K562 (cell line): ENCODE measurements around the gene PPRC1. TPM values are rescaled to one million over a fixed set of nuclear protein-coding genes. Genes with fewer than 3 reads are reported as not detected.

Experiments
- ATAC-seq: fragments of 200-7000 bp; cut with Tn5 transposase; 3 replicates; pipeline ENCODE4 v1.9.1; 2020; ENCODE audit warnings: moderate library complexity
- BruUV-seq: library from RNA; stranded (reverse); fragments of 400-500 nt; replicated peaks from 2 replicates; lab custom pipeline; 2021; lab: Mats Ljungman, UMichigan
- CTCF ChIA-PET: fragments of 300-600 bp; formaldehyde crosslinking; extraction: SDS; loops from one replicate; lab custom pipeline; 2021; ENCODE audit warnings: low intra/inter-chr PET ratio; lab: Yijun Ruan, JAX
- POLR2A ChIA-PET: fragments of 300-600, 350-650 bp; sonication (Branson Sonifier 250); formaldehyde crosslinking; extraction: SDS; loops from one replicate; lab custom pipeline; 2021; ENCODE audit warnings: antibody characterized with exemption, inconsistent platforms; lab: Yijun Ruan, JAX
- DNase-seq, 4 experiments: peaks; one replicate each; pipeline versions ENCODE4 v3.0.0 to v3.0.0-alpha.2; 2011 to 2018; ENCODE audit warnings: low spot score in 3 of 4, mixed read lengths in 3 of 4; ENCODE audit errors: extremely low read depth in 1 of 4
- FAIRE-seq: peaks from 2 replicates; lab custom pipeline; 2011; peaks lifted over from hg19 to GRCh38; lab: Jason Lieb, UNC
- H2AFZ ChIP-seq: 2 replicates; pipeline ENCODE4 v1.6.0; 2011; ENCODE audit warnings: low read depth, low read length, control low read depth, inconsistent platforms
- H3K27ac ChIP-seq: fragments of 200-600 bp; 3 replicates; pipeline ENCODE4 v1.8.0; 2011; ENCODE audit warnings: low read depth, mild to moderate bottlenecking, control low read depth, inconsistent platforms, low read length, moderate library complexity, mixed read lengths; ENCODE audit errors: extremely low read depth
- H3K27me3 ChIP-seq, 2 experiments: fragments of 300-600 bp in 1 of 2; 2 replicates in 1 of 2; 3 replicates in 1 of 2; pipeline versions ENCODE4 v1.6.0 to v1.8.0; 2011; ENCODE audit warnings: inconsistent platforms in 2 of 2, low read length in 2 of 2, mild to moderate bottlenecking in 1 of 2, mixed read lengths in 1 of 2, moderate library complexity in 1 of 2; ENCODE audit not compliant: control insufficient read depth in 2 of 2, insufficient read depth in 2 of 2
- H3K36me3 ChIP-seq: fragments of 300-600 bp; 3 replicates; pipeline ENCODE4 v1.8.0; 2011; ENCODE audit warnings: mild to moderate bottlenecking, low read length, inconsistent platforms; ENCODE audit not compliant: control insufficient read depth, insufficient read depth
- H3K4me1 ChIP-seq, 2 experiments: fragments of 200-600 bp in 1 of 2; replicated peaks in 1 of 2; 2 replicates in 1 of 2; 3 replicates in 1 of 2; pipeline versions ENCODE4 v1.5.1 to v1.8.0; 2011; ENCODE audit warnings: inconsistent platforms in 2 of 2, low read length in 2 of 2, mild to moderate bottlenecking in 1 of 2, mixed read lengths in 1 of 2, moderate library complexity in 1 of 2; ENCODE audit not compliant: control insufficient read depth in 2 of 2, insufficient read depth in 2 of 2
- H3K4me2 ChIP-seq: 2 replicates; pipeline ENCODE4 v1.6.1; 2011; ENCODE audit warnings: low read length, control low read depth, inconsistent platforms, mixed read lengths; ENCODE audit not compliant: insufficient read depth
- H3K4me3 ChIP-seq: fragments of 200-600 bp; sonication (generic), shearing (Covaris generic); 2 replicates; pipeline ENCODE4 v1.5.1; 2016; ENCODE audit warnings: control low read depth, inconsistent platforms
- H3K79me2 ChIP-seq: fragments of 200-600 bp; 3 replicates; pipeline ENCODE4 v1.8.0; 2011; ENCODE audit warnings: low read length, inconsistent platforms; ENCODE audit not compliant: control insufficient read depth, insufficient read depth
- H3K9ac ChIP-seq, 2 experiments: 2 replicates each; pipeline versions ENCODE4 v1.6.0 to v1.6.1; 2011; ENCODE audit warnings: low read depth in 2 of 2, low read length in 2 of 2, control low read depth in 1 of 2, inconsistent platforms in 1 of 2, mild to moderate bottlenecking in 1 of 2, mixed read lengths in 1 of 2; ENCODE audit not compliant: insufficient read depth in 1 of 2
- H3K9me1 ChIP-seq: one replicate; pipeline ENCODE4 v1.6.0; 2011; ENCODE audit warnings: inconsistent platforms, mild to moderate bottlenecking, low read length, moderate library complexity; ENCODE audit not compliant: control insufficient read depth, insufficient read depth
- H3K9me3 ChIP-seq: replicated peaks from 2 replicates; pipeline ENCODE4 v1.5.1; 2011; ENCODE audit warnings: low read depth, low read length, inconsistent platforms; ENCODE audit not compliant: control insufficient read depth, insufficient read depth
- H4K20me1 ChIP-seq: replicated peaks from 2 replicates; pipeline ENCODE4 v1.6.1; 2011; ENCODE audit warnings: low read length, inconsistent platforms, mixed read lengths; ENCODE audit not compliant: control insufficient read depth, insufficient read depth
- BACH1 ChIP-seq: fragments of 200-800 bp; sonication (Bioruptor generic); IDR thresholded peaks from 2 replicates; pipeline ENCODE4 v1.6.1; 2016; ENCODE audit warnings: missing genetic modification characterization, missing compliant biosample characterization
- MCM2 ChIP-seq: fragments of 450-650 bp; IDR thresholded peaks from 2 replicates; pipeline ENCODE4 v1.6.1; 2017; ENCODE audit warnings: low read depth, mild to moderate bottlenecking
- NCOR1 ChIP-seq: fragments of 450-650 bp; IDR thresholded peaks from 2 replicates; pipeline ENCODE4 v1.6.1; 2016; ENCODE audit warnings: mild to moderate bottlenecking, moderate library complexity
- PHF20 ChIP-seq: fragments of 450-650 bp; IDR thresholded peaks from 2 replicates; pipeline ENCODE4 v1.6.1; 2018; ENCODE audit not compliant: partially characterized antibody
- POLR2AphosphoS5 ChIP-seq: IDR thresholded peaks from 2 replicates; pipeline ENCODE4 v1.6.1; 2011; ENCODE audit warnings: mild to moderate bottlenecking, low read depth, low read length, moderate library complexity; ENCODE audit not compliant: control insufficient read depth, insufficient read depth
- TAF7 ChIP-seq: fragments of 450-650 bp; IDR thresholded peaks from 2 replicates; pipeline ENCODE4 v1.6.1; 2016; ENCODE audit warnings: missing genetic modification characterization, missing compliant biosample characterization
- ZEB2 ChIP-seq: fragments of 450-650 bp; IDR thresholded peaks from 2 replicates; pipeline ENCODE4 v1.6.1; 2016
- ZNF311 ChIP-seq: fragments of 250-450 bp; sonication (Bioruptor Pico); IDR thresholded peaks from 2 replicates; pipeline ENCODE4 v1.4.0; 2020; ENCODE audit warnings: mild to moderate bottlenecking, moderate library complexity
- ZNF507 ChIP-seq: conservative IDR thresholded peaks from 2 replicates; pipeline ENCODE4 v1.6.1; 2017; ENCODE audit warnings: missing genetic modification characterization, missing compliant biosample characterization
- ZNF668 ChIP-seq: fragments of 250-450 bp; sonication (Bioruptor Pico); IDR thresholded peaks from 2 replicates; pipeline ENCODE4 v1.8.0; 2022; ENCODE audit warnings: mild to moderate bottlenecking, inconsistent platforms
- ZNF707 ChIP-seq: fragments of 250-450 bp; sonication (Bioruptor Pico); conservative IDR thresholded peaks from 2 replicates; pipeline ENCODE4 v1.8.0; 2022; ENCODE audit warnings: inconsistent platforms, mild to moderate bottlenecking, moderate library complexity
- WGBS: fragments of 100-300 bp; shearing (Covaris generic); methylation state at CpG from one replicate; pipeline ENCODE4 v1.1.6; 2016; ENCODE audit warnings: low coverage, mixed read lengths; ENCODE audit not compliant: insufficient coverage; ENCODE audit errors: missing lambda C conversion rate; 5-methylcytosine and 5-hydroxymethylcytosine counted together
- in situ Hi-C: fragments of 300-500 bp; cut with MboI; formaldehyde crosslinking; loops from 4 replicates; pipeline ENCODE4 v1.15.0; 2018; ENCODE audit warnings: inconsistent platforms, mixed read lengths
- intact Hi-C: fragments of 100-400 bp; cut with micrococcal nuclease; formaldehyde crosslinking; loops from 2 replicates; pipeline ENCODE4 v1.14.2; 2022
- polyA plus RNA-seq, 8 experiments: library from polyadenylated mRNA; depleted of rRNA in 4 of 8; stranded (reverse) in 5 of 8; unstranded in 3 of 8; fragments of >200 nt; fragmentation: Nextera tagmentation in 2 of 8; fragmentation: Illumina TruSeq in 1 of 8; extraction: Ambion mirVana in 2 of 8; extraction: Trizol in 1 of 8; gene quantifications; 2 replicates each; pipeline versions ENCODE4 v1.2.1 to v1.2.3, GENCODE V29; 2011 to 2014; ENCODE audit warnings: inconsistent platforms in 1 of 8, missing spikeins in 1 of 8
- total RNA-seq, 7 experiments: library from RNA; depleted of rRNA in 6 of 7; stranded (reverse); fragments of >200 nt in 6 of 7; fragmentation: Illumina TruSeq in 2 of 7; extraction: Trizol in 2 of 7; gene quantifications; 2 replicates each; pipeline versions ENCODE4 v1.2.1 to v1.2.3, GENCODE V29; 2011 to 2021; ENCODE audit warnings: low replicate concordance in 1 of 7
- TF ChIP-seq, protein P1 (sequence below): sonication (generic); formaldehyde crosslinking; IDR thresholded peaks from 2 replicates; pipeline ENCODE4 v1.8.1; 2022; ENCODE audit warnings: missing genetic modification reagents
- TF ChIP-seq, protein P2 (sequence below): fragments of 450-650 bp; IDR thresholded peaks from 2 replicates; pipeline ENCODE4 v1.6.1; 2016; ENCODE audit warnings: missing biosample characterization, missing genetic modification characterization
- TF ChIP-seq, protein P3 (sequence below): fragments of 200-400 bp; formaldehyde crosslinking; IDR thresholded peaks from 2 replicates; pipeline ENCODE4 v1.6.1; 2017; ENCODE audit warnings: mild to moderate bottlenecking, low read depth, low read length, moderate library complexity
- TF ChIP-seq, protein P4 (sequence below): conservative IDR thresholded peaks from 2 replicates; pipeline ENCODE4 v1.6.1; 2011; ENCODE audit warnings: low read depth, mild to moderate bottlenecking, low read length; ENCODE audit not compliant: control insufficient read depth

The PPRC1 gene
- total and polyA plus RNA-seq, 9 of the 15 experiments (the other 6 are each of a cell fraction or from before 2014, with no cell fraction given) = 8.5 to 47.1 (median 16.2) TPM

DNA sequence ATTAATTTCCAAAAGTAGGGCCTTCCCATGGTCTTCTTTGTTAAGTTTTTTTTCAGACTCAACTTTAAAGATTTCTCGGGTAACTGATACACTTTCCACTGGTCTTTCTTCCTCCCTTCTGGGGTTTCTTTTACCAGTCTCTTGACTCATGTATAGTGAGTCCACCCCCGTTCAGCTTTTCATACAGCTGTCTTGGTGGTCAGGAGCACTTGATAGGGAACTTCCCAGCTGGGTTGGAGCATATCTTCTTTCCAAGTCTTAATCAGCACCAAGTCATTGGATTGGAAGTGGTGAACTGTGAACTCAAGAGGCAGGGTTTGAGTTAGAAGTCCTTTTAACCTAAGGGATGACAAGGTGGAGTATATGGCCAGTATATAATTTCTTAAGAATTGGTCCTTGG, 64.1 kb downstream of the PPRC1 start:
- peaks cover 6% of the 10 kb centered on the region for H3K9me3 ChIP-seq
- ATAC-seq (no peak), FAIRE-seq (no peak), DNase-seq (no peak)
- intact Hi-C loops = no loop called here
- no peak overlapping the region for H3K9ac ChIP-seq
- H3K36me3 ChIP-seq = no peaks in the 10 kb centered on the region
- in situ Hi-C loops = no loop called here
- no peak overlapping the region for H3K4me2 ChIP-seq
- POLR2A ChIA-PET = no interaction called here
- H2AFZ ChIP-seq = no peak overlapping the region
- no peaks in the 10 kb centered on the region for H3K79me2 ChIP-seq
- H3K9me1 ChIP-seq = no peaks in the 10 kb centered on the region
- no peak overlapping the region for H3K27ac ChIP-seq
- no TSS peak for BruUV-seq
- WGBS = 0% methylated on average over 2 of the region's 2 CpGs
- H3K4me3 ChIP-seq = no peak overlapping the region
- peaks cover 0 to 7% of the 10 kb centered on the region in 2 experiments; a peak in 2 of 5 replicates for H3K4me1 ChIP-seq
- peaks cover 2 to 8% of the 10 kb centered on the region in 2 experiments; a peak in 2 of 5 replicates for H3K27me3 ChIP-seq
- no peaks in the 10 kb centered on the region for H4K20me1 ChIP-seq
- CTCF ChIA-PET = no interaction called here
- TF ChIP-seq ZNF668 (CRISPR knock-in tag) = no peak
- TF ChIP-seq, protein P1, sequence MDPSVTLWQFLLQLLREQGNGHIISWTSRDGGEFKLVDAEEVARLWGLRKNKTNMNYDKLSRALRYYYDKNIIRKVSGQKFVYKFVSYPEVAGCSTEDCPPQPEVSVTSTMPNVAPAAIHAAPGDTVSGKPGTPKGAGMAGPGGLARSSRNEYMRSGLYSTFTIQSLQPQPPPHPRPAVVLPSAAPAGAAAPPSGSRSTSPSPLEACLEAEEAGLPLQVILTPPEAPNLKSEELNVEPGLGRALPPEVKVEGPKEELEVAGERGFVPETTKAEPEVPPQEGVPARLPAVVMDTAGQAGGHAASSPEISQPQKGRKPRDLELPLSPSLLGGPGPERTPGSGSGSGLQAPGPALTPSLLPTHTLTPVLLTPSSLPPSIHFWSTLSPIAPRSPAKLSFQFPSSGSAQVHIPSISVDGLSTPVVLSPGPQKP (CRISPR knock-in tag) = no peak
- TF ChIP-seq NCOR1 = no peak
- no peak for TF ChIP-seq MCM2
- TF ChIP-seq TAF7 (tag) = no peak
- TF ChIP-seq, protein P2, sequence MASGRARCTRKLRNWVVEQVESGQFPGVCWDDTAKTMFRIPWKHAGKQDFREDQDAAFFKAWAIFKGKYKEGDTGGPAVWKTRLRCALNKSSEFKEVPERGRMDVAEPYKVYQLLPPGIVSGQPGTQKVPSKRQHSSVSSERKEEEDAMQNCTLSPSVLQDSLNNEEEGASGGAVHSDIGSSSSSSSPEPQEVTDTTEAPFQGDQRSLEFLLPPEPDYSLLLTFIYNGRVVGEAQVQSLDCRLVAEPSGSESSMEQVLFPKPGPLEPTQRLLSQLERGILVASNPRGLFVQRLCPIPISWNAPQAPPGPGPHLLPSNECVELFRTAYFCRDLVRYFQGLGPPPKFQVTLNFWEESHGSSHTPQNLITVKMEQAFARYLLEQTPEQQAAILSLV (tag) = no peak
- TF ChIP-seq PHF20 = no peak
- TF ChIP-seq POLR2AphosphoS5 = no peak
- TF ChIP-seq, protein P3, sequence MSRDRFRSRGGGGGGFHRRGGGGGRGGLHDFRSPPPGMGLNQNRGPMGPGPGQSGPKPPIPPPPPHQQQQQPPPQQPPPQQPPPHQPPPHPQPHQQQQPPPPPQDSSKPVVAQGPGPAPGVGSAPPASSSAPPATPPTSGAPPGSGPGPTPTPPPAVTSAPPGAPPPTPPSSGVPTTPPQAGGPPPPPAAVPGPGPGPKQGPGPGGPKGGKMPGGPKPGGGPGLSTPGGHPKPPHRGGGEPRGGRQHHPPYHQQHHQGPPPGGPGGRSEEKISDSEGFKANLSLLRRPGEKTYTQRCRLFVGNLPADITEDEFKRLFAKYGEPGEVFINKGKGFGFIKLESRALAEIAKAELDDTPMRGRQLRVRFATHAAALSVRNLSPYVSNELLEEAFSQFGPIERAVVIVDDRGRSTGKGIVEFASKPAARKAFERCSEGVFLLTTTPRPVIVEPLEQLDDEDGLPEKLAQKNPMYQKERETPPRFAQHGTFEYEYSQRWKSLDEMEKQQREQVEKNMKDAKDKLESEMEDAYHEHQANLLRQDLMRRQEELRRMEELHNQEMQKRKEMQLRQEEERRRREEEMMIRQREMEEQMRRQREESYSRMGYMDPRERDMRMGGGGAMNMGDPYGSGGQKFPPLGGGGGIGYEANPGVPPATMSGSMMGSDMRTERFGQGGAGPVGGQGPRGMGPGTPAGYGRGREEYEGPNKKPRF = no peak
- no peak for TF ChIP-seq BACH1 (tag)
- TF ChIP-seq ZNF311 = no peak
- TF ChIP-seq, protein P4, sequence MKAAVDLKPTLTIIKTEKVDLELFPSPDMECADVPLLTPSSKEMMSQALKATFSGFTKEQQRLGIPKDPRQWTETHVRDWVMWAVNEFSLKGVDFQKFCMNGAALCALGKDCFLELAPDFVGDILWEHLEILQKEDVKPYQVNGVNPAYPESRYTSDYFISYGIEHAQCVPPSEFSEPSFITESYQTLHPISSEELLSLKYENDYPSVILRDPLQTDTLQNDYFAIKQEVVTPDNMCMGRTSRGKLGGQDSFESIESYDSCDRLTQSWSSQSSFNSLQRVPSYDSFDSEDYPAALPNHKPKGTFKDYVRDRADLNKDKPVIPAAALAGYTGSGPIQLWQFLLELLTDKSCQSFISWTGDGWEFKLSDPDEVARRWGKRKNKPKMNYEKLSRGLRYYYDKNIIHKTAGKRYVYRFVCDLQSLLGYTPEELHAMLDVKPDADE = no peak
- TF ChIP-seq ZNF707 = no peak
- no peak for TF ChIP-seq ZNF507 (tag)
- TF ChIP-seq ZEB2 = no peak
